H1 (cell line): ENCODE measurements around the gene B4GALT5. TPM values are rescaled to one million over a fixed set of nuclear protein-coding genes. Genes with fewer than 3 reads are reported as not detected.

Experiments
- TAF7 ChIP-seq: optimal IDR thresholded peaks from 2 replicates; pipeline ENCODE3; 2011; ENCODE audit warnings: low read depth, mild to moderate bottlenecking, inconsistent platforms, low read length, moderate library complexity, borderline replicate concordance
- polyA plus RNA-seq, 7 experiments: library from polyadenylated mRNA; depleted of rRNA in 3 of 7; stranded (reverse) in 5 of 7; unstranded in 2 of 7; fragments of >200 nt in 5 of 7; fragments of 200-250 nt in 2 of 7; gene quantifications; 1 replicate in 5 of 7; 2 replicates in 1 of 7; 4 replicates in 1 of 7; pipeline versions ENCODE4 v1.2.1 to v1.2.3, GENCODE V29; 2011 to 2013; ENCODE audit warnings: missing spikeins in 2 of 7, mixed read lengths in 2 of 7
- total RNA-seq: library from RNA; stranded (reverse); fragmentation: NEBNext Ultra II Directional; extraction: Animal tissue kit (Norgen Biotek cat#: 25700); gene quantifications from 2 replicates; pipeline ENCODE4 v1.2.1, GENCODE V29; 2021
- TF ChIP-seq, protein P1 (sequence below), 3 experiments: IDR thresholded peaks; 1 replicate in 2 of 3; 2 replicates in 1 of 3; pipeline versions ENCODE4 v1.5.1 to v1.6.1; 2011; ENCODE audit warnings: low read length in 3 of 3, mild to moderate bottlenecking in 3 of 3, inconsistent platforms in 2 of 3, low read depth in 1 of 3, moderate library complexity in 1 of 3; ENCODE audit not compliant: insufficient read depth in 1 of 3; ENCODE audit errors: control extremely low read depth in 1 of 3

B4GALT5 gene
- total and polyA plus RNA-seq, 2 of the 8 experiments (the other 6 are each of a cell fraction or from before 2014, with no cell fraction given), result 46.5 to 75.4 TPM

- TF ChIP-seq, protein P1, sequence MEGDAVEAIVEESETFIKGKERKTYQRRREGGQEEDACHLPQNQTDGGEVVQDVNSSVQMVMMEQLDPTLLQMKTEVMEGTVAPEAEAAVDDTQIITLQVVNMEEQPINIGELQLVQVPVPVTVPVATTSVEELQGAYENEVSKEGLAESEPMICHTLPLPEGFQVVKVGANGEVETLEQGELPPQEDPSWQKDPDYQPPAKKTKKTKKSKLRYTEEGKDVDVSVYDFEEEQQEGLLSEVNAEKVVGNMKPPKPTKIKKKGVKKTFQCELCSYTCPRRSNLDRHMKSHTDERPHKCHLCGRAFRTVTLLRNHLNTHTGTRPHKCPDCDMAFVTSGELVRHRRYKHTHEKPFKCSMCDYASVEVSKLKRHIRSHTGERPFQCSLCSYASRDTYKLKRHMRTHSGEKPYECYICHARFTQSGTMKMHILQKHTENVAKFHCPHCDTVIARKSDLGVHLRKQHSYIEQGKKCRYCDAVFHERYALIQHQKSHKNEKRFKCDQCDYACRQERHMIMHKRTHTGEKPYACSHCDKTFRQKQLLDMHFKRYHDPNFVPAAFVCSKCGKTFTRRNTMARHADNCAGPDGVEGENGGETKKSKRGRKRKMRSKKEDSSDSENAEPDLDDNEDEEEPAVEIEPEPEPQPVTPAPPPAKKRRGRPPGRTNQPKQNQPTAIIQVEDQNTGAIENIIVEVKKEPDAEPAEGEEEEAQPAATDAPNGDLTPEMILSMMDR (IDR thresholded peaks at IDR 0.05; ENCODE audit: control extremely low read depth in 1 of 3, insufficient read depth in 1 of 3, low read depth in 1 of 3, low read length in 3 of 3), result no peak
- TF ChIP-seq TAF7, result no peak
Measured at GRCh38 chr20:49587111-49587570, 126.5 kb downstream of the B4GALT5 start (continued).
